WTC11 (cell line): Measurements from ENCODE around the gene FDCSP. TPM values are rescaled to one million over a fixed set of nuclear protein-coding genes. Genes with fewer than 3 reads are reported as not detected.

ENCODE experiments used
- ATAC-seq: fragments of 200-7000 bp; cut with Tn5 transposase; 2 replicates; pipeline ENCODE4 v1.10.0; 2021; ENCODE audit warnings: mild to moderate bottlenecking, moderate library complexity
- CTCF ChIA-PET: fragments of 300-600 bp; sonication (Branson Sonifier 250); formaldehyde crosslinking; loops from one replicate; lab custom pipeline; 2021; ENCODE audit warnings: antibody characterized with exemption; lab: Charles Lee
- POLR2A ChIA-PET: fragments of 350-600 bp; sonication (Branson Sonifier 250); formaldehyde crosslinking; loops from one replicate; lab custom pipeline; 2021; ENCODE audit warnings: antibody characterized with exemption; lab: Charles Lee
- DNase-seq: peaks from one replicate; pipeline ENCODE4 v3.0.0; 2021; ENCODE audit warnings: low spot score
- H3K27ac Mint-ChIP-seq: 2 replicates; pipeline ENCODE4 v1.8.0; 2021; ENCODE audit warnings: mixed read lengths
- H3K27me3 Mint-ChIP-seq: 2 replicates; pipeline ENCODE4 v1.8.0; 2021; ENCODE audit warnings: low read depth, mild to moderate bottlenecking, moderate library complexity, mixed read lengths
- H3K36me3 Mint-ChIP-seq: 2 replicates; pipeline ENCODE4 v1.8.0; 2021; ENCODE audit warnings: mixed read lengths
- H3K4me1 Mint-ChIP-seq: 2 replicates; pipeline ENCODE4 v1.8.0; 2022; ENCODE audit warnings: mixed read lengths
- H3K4me3 Mint-ChIP-seq: 2 replicates; pipeline ENCODE4 v1.8.0; 2021; ENCODE audit warnings: mild to moderate bottlenecking, moderate library complexity, mixed read lengths
- H3K9me3 Mint-ChIP-seq: 2 replicates; pipeline ENCODE4 v1.8.0; 2021; ENCODE audit warnings: mixed read lengths
- ATF1 ChIP-seq: sonication (generic); formaldehyde crosslinking; IDR thresholded peaks from 2 replicates; pipeline ENCODE4 v1.8.1; 2023; ENCODE audit warnings: mild to moderate bottlenecking, moderate library complexity, missing genetic modification reagents
- ESRRA ChIP-seq: sonication (generic); formaldehyde crosslinking; IDR thresholded peaks from 2 replicates; pipeline ENCODE4 v1.8.1; 2022; ENCODE audit warnings: mild to moderate bottlenecking, missing genetic modification reagents, borderline replicate concordance
- NFATC4 ChIP-seq: fragments of 250-450 bp; sonication (Bioruptor Pico); IDR thresholded peaks from 2 replicates; pipeline ENCODE4 v1.9.0; 2021; ENCODE audit warnings: mild to moderate bottlenecking
- NFYB ChIP-seq: sonication (generic); formaldehyde crosslinking; conservative IDR thresholded peaks from 2 replicates; pipeline ENCODE4 v1.8.0; 2022; ENCODE audit warnings: low read depth, missing genetic modification reagents
- NR2C2 ChIP-seq: sonication (generic); formaldehyde crosslinking; IDR thresholded peaks from 2 replicates; pipeline ENCODE4 v1.8.0; 2022; ENCODE audit warnings: mild to moderate bottlenecking, missing genetic modification reagents
- RORB ChIP-seq: fragments of 250-450 bp; sonication (Bioruptor Pico); IDR thresholded peaks from 2 replicates; pipeline ENCODE4 v1.9.0; 2021; ENCODE audit warnings: mild to moderate bottlenecking
- SMAD4 ChIP-seq: sonication (generic); formaldehyde crosslinking; IDR thresholded peaks from 2 replicates; pipeline ENCODE4 v1.8.0; 2022; ENCODE audit warnings: mild to moderate bottlenecking, missing genetic modification reagents
- SOX15 ChIP-seq: fragments of 250-450 bp; sonication (Bioruptor Pico); IDR thresholded peaks from 2 replicates; pipeline ENCODE4 v1.9.0; 2021; ENCODE audit warnings: mild to moderate bottlenecking
- TCF7 ChIP-seq: sonication (generic); formaldehyde crosslinking; IDR thresholded peaks from 2 replicates; pipeline ENCODE4 v1.8.0; 2022; ENCODE audit warnings: mild to moderate bottlenecking, low read depth, missing genetic modification reagents, moderate library complexity
- ZNF263 ChIP-seq: sonication (generic); formaldehyde crosslinking; IDR thresholded peaks from 2 replicates; pipeline ENCODE4 v1.8.1; 2022; ENCODE audit warnings: low read depth, mild to moderate bottlenecking, moderate library complexity, missing genetic modification reagents
- ZNF317 ChIP-seq: sonication (generic); formaldehyde crosslinking; IDR thresholded peaks from 2 replicates; pipeline ENCODE4 v1.8.1; 2023; ENCODE audit warnings: low read depth, mild to moderate bottlenecking, moderate library complexity, missing genetic modification reagents, borderline replicate concordance
- total RNA-seq: library from RNA; stranded (reverse); gene quantifications from 3 replicates; pipeline ENCODE4 v1.2.3, GENCODE V29; 2021
- TF ChIP-seq, protein P1 (sequence below): sonication (generic); formaldehyde crosslinking; IDR thresholded peaks from 2 replicates; pipeline ENCODE4 v1.8.0; 2023; ENCODE audit warnings: missing genetic modification reagents
- TF ChIP-seq, protein P2 (sequence below): sonication (generic); formaldehyde crosslinking; IDR thresholded peaks from 2 replicates; pipeline ENCODE4 v1.8.0; 2022; ENCODE audit warnings: mild to moderate bottlenecking, missing genetic modification reagents
- TF ChIP-seq, protein P3 (sequence below): sonication (generic); formaldehyde crosslinking; IDR thresholded peaks from 2 replicates; pipeline ENCODE4 v1.8.1; 2023; ENCODE audit warnings: mild to moderate bottlenecking, missing genetic modification reagents, moderate library complexity
- TF ChIP-seq, protein P4 (sequence below): sonication (generic); formaldehyde crosslinking; IDR thresholded peaks from 2 replicates; pipeline ENCODE4 v1.8.0; 2022; ENCODE audit warnings: missing genetic modification reagents
- TF ChIP-seq, protein P5 (sequence below): sonication (generic); formaldehyde crosslinking; IDR thresholded peaks from 2 replicates; pipeline ENCODE4 v1.8.1; 2022; ENCODE audit warnings: low read depth, missing genetic modification reagents, borderline replicate concordance
- TF ChIP-seq, protein P6 (sequence below): sonication (generic); formaldehyde crosslinking; IDR thresholded peaks from 2 replicates; pipeline ENCODE4 v1.8.1; 2023; ENCODE audit warnings: mild to moderate bottlenecking, missing genetic modification reagents
- TF ChIP-seq, protein P7 (sequence below): sonication (generic); formaldehyde crosslinking; IDR thresholded peaks from 2 replicates; pipeline ENCODE4 v1.8.1; 2022; ENCODE audit warnings: low read depth, mild to moderate bottlenecking, moderate library complexity, missing genetic modification reagents, borderline replicate concordance

The FDCSP gene
- total RNA-seq, 1 experiment from 2014 or later, result not detected

DNA sequence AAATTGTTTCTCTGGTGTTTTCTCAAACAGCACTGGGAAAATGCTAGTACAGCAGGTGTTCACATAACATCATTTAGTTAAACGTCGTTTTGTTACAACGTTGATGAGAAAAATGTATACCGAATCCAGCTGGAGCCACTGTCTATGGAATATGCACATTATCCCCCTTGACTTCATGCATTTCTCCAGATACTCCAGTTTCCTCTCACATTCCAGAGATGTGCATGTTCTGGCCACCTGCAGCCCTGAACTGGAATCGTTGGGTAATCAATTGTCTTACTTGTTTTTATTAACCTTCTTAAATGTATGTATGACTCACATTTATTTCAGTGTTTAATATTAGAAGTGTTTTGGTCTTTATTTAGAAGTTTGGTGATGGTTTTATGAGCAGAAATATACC is 48.8 kb upstream of the FDCSP start (continued):
- TF ChIP-seq NFYB (no peak), TCF7 (CRISPR knock-in tag) (no peak), SOX15 (CRISPR knock-in tag) (no peak), NFATC4 (CRISPR knock-in tag) (no peak), ZNF317 (CRISPR knock-in tag) (no peak), SMAD4 (CRISPR knock-in tag) (no peak), ATF1 (no peak)
- TF ChIP-seq, protein P1, sequence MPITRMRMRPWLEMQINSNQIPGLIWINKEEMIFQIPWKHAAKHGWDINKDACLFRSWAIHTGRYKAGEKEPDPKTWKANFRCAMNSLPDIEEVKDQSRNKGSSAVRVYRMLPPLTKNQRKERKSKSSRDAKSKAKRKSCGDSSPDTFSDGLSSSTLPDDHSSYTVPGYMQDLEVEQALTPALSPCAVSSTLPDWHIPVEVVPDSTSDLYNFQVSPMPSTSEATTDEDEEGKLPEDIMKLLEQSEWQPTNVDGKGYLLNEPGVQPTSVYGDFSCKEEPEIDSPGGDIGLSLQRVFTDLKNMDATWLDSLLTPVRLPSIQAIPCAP (CRISPR knock-in tag), result no peak
- TF ChIP-seq, protein P2, sequence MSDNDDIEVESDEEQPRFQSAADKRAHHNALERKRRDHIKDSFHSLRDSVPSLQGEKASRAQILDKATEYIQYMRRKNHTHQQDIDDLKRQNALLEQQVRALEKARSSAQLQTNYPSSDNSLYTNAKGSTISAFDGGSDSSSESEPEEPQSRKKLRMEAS, result no peak
- TF ChIP-seq, protein P3, sequence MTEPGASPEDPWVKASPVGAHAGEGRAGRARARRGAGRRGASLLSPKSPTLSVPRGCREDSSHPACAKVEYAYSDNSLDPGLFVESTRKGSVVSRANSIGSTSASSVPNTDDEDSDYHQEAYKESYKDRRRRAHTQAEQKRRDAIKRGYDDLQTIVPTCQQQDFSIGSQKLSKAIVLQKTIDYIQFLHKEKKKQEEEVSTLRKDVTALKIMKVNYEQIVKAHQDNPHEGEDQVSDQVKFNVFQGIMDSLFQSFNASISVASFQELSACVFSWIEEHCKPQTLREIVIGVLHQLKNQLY (CRISPR knock-in tag), result no peak

DNA sequence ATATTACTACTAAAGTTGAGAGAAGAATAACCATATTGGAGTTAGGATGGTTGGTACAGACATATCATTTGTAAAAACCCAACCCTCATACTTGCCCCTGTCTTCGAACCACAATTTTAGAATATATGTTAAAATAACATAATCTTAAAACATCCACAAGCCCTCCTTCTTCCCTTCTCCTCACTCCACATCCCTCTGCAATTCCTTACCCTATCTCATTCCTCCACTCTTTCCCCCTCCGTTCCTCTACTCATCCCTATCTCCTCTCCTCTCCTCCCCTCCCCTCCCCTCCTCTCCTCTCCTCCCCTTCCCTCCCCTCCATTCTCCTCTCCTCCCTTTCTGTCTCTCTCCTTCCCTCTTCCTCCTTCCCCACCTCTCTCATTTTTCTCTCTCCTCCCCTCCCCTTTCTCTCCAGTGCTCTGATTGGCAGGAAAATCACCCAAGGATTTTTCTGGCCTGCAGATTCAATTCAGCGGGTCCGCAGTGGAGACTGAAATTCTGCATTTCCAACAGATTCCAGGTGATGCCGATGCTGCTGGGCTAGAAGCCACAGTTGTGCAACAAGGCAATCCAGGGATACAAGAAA is 47.8 kb upstream of the FDCSP start:
- no peak for DNase-seq
- ChIA-PET POLR2A (no interaction called here), CTCF (no interaction called here)

More for the DNA sequence above, 47.8 kb upstream of the FDCSP start:
- Mint-ChIP-seq H3K27me3 (no peaks in the 10 kb centered on the region; the same call in 1 of the 2 replicates), H3K4me3 (peak overlapping the region; percentile 47), H3K27ac (no peak overlapping the region), H3K36me3 (no peaks in the 10 kb centered on the region), H3K9me3 (no peaks in the 10 kb centered on the region), H3K4me1 (0 out of 2 replicates have a peak, but pooled peaks cover 5% of the 10 kb centered on the region)
- TF ChIP-seq, protein P4, sequence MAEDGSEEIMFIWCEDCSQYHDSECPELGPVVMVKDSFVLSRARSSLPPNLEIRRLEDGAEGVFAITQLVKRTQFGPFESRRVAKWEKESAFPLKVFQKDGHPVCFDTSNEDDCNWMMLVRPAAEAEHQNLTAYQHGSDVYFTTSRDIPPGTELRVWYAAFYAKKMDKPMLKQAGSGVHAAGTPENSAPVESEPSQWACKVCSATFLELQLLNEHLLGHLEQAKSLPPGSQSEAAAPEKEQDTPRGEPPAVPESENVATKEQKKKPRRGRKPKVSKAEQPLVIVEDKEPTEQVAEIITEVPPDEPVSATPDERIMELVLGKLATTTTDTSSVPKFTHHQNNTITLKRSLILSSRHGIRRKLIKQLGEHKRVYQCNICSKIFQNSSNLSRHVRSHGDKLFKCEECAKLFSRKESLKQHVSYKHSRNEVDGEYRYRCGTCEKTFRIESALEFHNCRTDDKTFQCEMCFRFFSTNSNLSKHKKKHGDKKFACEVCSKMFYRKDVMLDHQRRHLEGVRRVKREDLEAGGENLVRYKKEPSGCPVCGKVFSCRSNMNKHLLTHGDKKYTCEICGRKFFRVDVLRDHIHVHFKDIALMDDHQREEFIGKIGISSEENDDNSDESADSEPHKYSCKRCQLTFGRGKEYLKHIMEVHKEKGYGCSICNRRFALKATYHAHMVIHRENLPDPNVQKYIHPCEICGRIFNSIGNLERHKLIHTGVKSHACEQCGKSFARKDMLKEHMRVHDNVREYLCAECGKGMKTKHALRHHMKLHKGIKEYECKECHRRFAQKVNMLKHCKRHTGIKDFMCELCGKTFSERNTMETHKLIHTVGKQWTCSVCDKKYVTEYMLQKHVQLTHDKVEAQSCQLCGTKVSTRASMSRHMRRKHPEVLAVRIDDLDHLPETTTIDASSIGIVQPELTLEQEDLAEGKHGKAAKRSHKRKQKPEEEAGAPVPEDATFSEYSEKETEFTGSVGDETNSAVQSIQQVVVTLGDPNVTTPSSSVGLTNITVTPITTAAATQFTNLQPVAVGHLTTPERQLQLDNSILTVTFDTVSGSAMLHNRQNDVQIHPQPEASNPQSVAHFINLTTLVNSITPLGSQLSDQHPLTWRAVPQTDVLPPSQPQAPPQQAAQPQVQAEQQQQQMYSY (CRISPR knock-in tag), result no peak
- TF ChIP-seq NR2C2 (CRISPR knock-in tag) (no peak), ESRRA (no peak), RORB (CRISPR knock-in tag) (no peak), ZNF317 (CRISPR knock-in tag) (no peak), ZNF263 (CRISPR knock-in tag) (no peak), NFATC4 (CRISPR knock-in tag) (no peak)
- TF ChIP-seq, protein P5, sequence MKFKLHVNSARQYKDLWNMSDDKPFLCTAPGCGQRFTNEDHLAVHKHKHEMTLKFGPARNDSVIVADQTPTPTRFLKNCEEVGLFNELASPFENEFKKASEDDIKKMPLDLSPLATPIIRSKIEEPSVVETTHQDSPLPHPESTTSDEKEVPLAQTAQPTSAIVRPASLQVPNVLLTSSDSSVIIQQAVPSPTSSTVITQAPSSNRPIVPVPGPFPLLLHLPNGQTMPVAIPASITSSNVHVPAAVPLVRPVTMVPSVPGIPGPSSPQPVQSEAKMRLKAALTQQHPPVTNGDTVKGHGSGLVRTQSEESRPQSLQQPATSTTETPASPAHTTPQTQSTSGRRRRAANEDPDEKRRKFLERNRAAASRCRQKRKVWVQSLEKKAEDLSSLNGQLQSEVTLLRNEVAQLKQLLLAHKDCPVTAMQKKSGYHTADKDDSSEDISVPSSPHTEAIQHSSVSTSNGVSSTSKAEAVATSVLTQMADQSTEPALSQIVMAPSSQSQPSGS (CRISPR knock-in tag), result no peak
- TF ChIP-seq, protein P6, sequence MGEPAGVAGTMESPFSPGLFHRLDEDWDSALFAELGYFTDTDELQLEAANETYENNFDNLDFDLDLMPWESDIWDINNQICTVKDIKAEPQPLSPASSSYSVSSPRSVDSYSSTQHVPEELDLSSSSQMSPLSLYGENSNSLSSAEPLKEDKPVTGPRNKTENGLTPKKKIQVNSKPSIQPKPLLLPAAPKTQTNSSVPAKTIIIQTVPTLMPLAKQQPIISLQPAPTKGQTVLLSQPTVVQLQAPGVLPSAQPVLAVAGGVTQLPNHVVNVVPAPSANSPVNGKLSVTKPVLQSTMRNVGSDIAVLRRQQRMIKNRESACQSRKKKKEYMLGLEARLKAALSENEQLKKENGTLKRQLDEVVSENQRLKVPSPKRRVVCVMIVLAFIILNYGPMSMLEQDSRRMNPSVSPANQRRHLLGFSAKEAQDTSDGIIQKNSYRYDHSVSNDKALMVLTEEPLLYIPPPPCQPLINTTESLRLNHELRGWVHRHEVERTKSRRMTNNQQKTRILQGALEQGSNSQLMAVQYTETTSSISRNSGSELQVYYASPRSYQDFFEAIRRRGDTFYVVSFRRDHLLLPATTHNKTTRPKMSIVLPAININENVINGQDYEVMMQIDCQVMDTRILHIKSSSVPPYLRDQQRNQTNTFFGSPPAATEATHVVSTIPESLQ, result no peak
- TF ChIP-seq, protein P7, sequence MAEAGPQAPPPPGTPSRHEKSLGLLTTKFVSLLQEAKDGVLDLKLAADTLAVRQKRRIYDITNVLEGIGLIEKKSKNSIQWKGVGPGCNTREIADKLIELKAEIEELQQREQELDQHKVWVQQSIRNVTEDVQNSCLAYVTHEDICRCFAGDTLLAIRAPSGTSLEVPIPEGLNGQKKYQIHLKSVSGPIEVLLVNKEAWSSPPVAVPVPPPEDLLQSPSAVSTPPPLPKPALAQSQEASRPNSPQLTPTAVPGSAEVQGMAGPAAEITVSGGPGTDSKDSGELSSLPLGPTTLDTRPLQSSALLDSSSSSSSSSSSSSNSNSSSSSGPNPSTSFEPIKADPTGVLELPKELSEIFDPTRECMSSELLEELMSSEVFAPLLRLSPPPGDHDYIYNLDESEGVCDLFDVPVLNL (CRISPR knock-in tag), result no peak
- ATAC-seq, result peak; percentile 81
